Measurements from ENCODE around the gene C9orf50.

Gene C9orf50

DNA sequence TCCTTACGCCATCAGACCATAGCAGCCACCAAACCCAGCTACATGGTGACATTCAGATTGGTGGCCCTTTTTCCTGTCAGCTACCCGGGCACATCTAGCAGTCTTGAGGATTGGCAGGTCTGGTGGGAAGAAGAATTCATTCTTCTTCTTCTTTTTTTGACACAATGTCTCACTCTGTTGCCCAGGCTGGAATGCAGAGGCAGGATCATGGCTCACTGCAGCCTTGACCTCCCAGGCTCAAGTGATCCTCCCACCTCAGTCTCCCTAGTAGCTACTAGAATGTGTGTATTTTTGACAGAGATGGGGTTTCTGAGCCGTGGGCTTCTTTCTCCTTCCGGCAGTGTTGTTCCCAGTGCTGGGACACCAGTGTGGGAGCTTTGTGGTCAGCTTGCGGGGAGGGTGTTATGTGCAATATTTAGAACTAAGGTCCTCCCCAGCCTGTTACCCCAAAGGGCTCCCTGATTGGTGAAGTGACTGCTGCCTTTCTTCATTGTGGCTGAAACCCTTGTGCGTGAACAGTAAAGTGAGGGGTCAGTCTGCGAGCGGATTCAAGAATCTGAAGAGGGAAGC lies 8.4 kb upstream of the C9orf50 start:
- Histone ChIP-seq H3K4me3 (no peak overlapping the region), H3K9me3 (no peaks in the 10 kb centered on the region), H3K4me1 (peaks cover 0 to 55% (median 46%) of the 10 kb centered on the region in 4 donors), H3K36me3 (peaks cover 9 to 20% (median 20%) of the 10 kb centered on the region in 3 donors), H3K27me3 (no peaks in the 10 kb centered on the region), H3K27ac (no peak overlapping the region)
- no peak for DNase-seq
- intact Hi-C loops (cut with DNase I; ENCODE audit: low total_unique reads) = no loop called here
- TF ChIP-seq, protein P1, sequence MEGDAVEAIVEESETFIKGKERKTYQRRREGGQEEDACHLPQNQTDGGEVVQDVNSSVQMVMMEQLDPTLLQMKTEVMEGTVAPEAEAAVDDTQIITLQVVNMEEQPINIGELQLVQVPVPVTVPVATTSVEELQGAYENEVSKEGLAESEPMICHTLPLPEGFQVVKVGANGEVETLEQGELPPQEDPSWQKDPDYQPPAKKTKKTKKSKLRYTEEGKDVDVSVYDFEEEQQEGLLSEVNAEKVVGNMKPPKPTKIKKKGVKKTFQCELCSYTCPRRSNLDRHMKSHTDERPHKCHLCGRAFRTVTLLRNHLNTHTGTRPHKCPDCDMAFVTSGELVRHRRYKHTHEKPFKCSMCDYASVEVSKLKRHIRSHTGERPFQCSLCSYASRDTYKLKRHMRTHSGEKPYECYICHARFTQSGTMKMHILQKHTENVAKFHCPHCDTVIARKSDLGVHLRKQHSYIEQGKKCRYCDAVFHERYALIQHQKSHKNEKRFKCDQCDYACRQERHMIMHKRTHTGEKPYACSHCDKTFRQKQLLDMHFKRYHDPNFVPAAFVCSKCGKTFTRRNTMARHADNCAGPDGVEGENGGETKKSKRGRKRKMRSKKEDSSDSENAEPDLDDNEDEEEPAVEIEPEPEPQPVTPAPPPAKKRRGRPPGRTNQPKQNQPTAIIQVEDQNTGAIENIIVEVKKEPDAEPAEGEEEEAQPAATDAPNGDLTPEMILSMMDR (IDR thresholded peaks at IDR 0.05) = no peak

DNA sequence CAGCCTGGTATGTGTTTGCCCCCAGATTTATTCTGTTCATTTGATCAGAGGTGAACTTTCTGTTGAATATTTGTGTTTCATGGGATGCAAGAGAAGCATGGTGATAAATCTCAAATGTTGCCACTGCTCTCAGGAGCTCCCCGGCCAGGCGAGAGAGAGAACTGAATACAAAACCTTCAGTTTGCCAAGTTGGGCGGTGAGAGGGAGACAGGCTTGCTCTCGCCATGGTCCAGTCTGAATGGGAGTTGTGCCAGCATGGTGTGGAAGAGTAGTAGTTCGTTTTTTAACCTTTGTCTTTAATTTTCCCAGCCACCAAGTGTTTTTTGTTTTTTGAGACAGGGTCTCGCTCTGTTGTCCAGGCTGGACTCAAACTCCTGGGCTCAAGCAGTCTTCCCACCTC lies 7.8 kb upstream of the C9orf50 start:
- peaks cover 2 to 14% (median 13%) of the 10 kb centered on the region in 3 donors for H3K36me3 ChIP-seq
- H3K27me3 ChIP-seq = no peaks in the 10 kb centered on the region
- H3K27ac ChIP-seq = no peak overlapping the region
- H3K4me3 ChIP-seq = no peak overlapping the region
- TF ChIP-seq, protein P1 (IDR thresholded peaks at IDR 0.05) = no peak
- intact Hi-C loops (cut with DNase I; ENCODE audit: low total_unique reads) = no loop called here
- no peaks in the 10 kb centered on the region for H3K9me3 ChIP-seq
- H3K4me1 ChIP-seq = peaks cover 0 to 57% (median 46%) of the 10 kb centered on the region in 4 donors
- DNase-seq = no peak

DNA sequence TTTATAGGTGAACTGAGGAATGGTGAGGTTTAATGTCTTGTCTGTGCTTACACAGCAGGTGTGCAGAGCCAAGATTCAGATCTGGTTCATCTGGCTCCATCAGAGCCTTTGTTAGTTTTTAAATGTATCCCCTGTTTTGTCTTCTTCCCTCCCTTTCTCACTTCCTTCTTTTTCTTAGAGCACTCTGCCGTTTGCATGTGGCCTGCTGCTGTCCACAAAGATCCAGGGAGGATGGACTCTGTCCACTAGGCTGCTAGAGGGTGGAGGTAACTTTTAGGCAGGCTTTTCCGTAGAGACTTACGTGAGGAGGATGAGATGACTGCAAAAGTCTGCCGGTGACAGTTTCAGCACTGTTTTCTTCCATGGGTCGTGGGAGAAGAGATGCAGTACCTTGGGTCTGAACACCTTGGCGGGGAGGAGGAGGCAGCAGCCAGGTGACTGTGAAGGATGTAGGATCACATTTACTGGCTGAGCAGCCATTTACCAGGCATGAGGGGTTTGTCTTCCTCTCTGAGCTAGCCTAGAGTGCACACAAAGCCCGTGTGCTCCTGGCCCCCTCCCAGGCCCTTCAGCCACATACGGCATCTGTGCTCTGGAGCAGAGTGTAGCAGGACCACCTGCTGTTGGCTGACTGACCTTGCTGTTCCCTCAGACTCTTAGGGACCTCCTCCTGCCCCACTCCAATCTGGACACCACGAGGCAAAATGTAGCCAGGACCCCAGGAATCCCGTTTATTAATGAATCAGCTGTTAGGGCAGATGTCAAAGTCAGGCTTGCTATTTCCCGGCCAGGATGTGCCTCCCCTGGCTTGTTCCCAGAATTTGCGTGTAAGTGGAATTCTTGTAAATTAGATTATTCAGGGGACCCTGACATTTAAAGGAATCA lies 6.9 kb upstream of the C9orf50 start:
- H3K4me1 ChIP-seq = peaks cover 0 to 57% (median 46%) of the 10 kb centered on the region in 4 donors
- no peaks in the 10 kb centered on the region for H3K9me3 ChIP-seq
- H3K27ac ChIP-seq = peak overlapping the region; percentile 87 to 90
- intact Hi-C loops (cut with DNase I; ENCODE audit: low total_unique reads) = no loop called here
- no peak for DNase-seq
- no peaks in the 10 kb centered on the region for H3K27me3 ChIP-seq
- TF ChIP-seq, protein P1 (IDR thresholded peaks at IDR 0.05) = no peak
- H3K36me3 ChIP-seq = peaks cover 0 to 5% (median 5%) of the 10 kb centered on the region in 3 donors
- H3K4me3 ChIP-seq = peak overlapping the region; percentile 72 to 79

- intact Hi-C loops (cut with DNase I; ENCODE audit: low total_unique reads) = no loop called here
- no peak for DNase-seq
Observed at GRCh38 chr9:129626625-129627284, 5.9 kb upstream of the C9orf50 start.

DNA sequence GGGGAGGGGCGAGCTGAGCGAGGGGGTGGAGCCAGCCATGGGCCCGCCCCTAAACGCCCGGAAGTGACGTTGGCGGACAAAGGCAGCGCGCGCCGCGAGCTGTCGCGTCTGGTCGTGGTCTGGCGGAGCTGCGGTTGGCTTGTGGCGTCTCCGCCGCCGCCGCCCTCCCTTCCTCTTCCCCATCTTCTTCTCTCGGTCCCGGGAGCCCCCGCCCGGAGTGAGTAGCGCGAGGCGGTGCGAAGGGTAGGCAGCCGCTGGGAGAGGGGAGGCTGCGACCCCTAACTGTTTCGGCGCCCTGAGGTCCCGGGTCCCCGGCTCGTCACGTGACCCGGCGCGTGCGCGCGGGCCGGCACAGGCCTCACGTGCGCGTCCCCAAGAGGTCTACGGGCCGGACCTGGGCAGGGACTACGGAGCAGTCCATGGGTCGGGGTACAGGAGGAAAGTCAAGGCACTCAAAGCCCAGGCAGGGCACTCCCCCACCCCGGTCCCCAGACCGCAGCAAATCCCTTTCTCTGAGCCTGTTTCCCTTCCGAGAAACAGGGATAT lies 5.3 kb upstream of the C9orf50 start, which contains the start of gene NTMT1:
Gene NTMT1 (plus strand): TSS at position 85 of the 546 bp plus-strand sequence. CDS start 6,541 bp downstream, outside the sequence.
- H3K4me1 ChIP-seq = peaks cover 0 to 45% (median 38%) of the 10 kb centered on the region in 4 donors
- no peaks in the 10 kb centered on the region for H3K36me3 ChIP-seq
- peak within 1 kb of the TSS; percentile 72 to 79 for H3K4me3 ChIP-seq
- DNase-seq = peak; percentile 82 to 91
- intact Hi-C loops (cut with DNase I; ENCODE audit: low total_unique reads) = no loop called here
- H3K9me3 ChIP-seq = no peaks in the 10 kb centered on the region
- peak within 1 kb of the TSS; percentile 87 to 90 for H3K27ac ChIP-seq
- TF ChIP-seq, protein P1 (IDR thresholded peaks at IDR 0.05) = peak in 1 of 2 experiments; percentile 22
- H3K27me3 ChIP-seq = no peaks in the 10 kb centered on the region

More at GRCh38 chr9:129626625-129627284, 5.9 kb upstream of the C9orf50 start:
- Histone ChIP-seq H3K27me3 (no peaks in the 10 kb centered on the region), H3K4me1 (peaks cover 0 to 51% (median 42%) of the 10 kb centered on the region in 4 donors), H3K9me3 (no peaks in the 10 kb centered on the region), H3K4me3 (peak overlapping the region; percentile 72 to 79), H3K27ac (peak overlapping the region; percentile 87 to 90), H3K36me3 (no peaks in the 10 kb centered on the region)
- TF ChIP-seq, protein P1 (IDR thresholded peaks at IDR 0.05) = no peak
